Measurements from ENCODE around the gene WDR93. TPM values are rescaled to one million over a fixed set of nuclear protein-coding genes. Genes with fewer than 3 reads are reported as not detected.

WDR93 gene
- total RNA-seq, 1 experiment from 2014 or later: not detected

DNA sequence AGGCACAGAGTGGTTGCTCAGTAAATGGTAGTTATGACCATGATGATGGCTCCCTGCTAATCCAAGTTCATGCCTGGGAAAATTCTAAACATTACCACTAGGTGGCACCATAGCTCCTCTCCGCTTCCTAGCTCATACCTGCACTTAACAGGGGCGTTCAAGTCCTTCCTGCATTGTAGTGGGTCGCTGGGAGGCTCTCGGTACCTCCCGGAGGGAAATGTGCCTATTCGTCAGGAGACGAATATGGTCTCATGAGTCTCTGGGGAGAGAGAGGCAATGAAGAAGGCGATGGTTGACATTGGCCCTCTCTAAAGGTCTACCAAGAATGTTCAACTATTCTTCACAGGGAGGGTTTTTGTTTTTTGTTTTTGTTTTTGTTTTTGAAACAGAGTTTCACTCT is 49.5 kb downstream of the WDR93 start:
- Histone ChIP-seq H3K4me2 (ENCODE audit: insufficient read depth, insufficient read length, low read length) (no peak overlapping the region), H3K23me2 (ENCODE audit: insufficient read length, low read depth, low read length, poor library complexity, severe bottlenecking) (no peaks in the 10 kb centered on the region), H3K9me3 (ENCODE audit: control insufficient read depth, low read depth, low read length) (no peaks in the 10 kb centered on the region), H2BK5ac (ENCODE audit: insufficient read length, low read length) (no peak overlapping the region), H3K4ac (ENCODE audit: low read depth, low read length) (no peak overlapping the region), H2AFZ (ENCODE audit: low read length) (no peak overlapping the region), H4K20me1 (ENCODE audit: control insufficient read depth, insufficient read depth, insufficient read length) (no peaks in the 10 kb centered on the region), H4K8ac (replicated peaks; ENCODE audit: insufficient read length, low read depth, low read length) (no peak overlapping the region), H3K79me1 (ENCODE audit: insufficient read depth, low read depth, low read length, poor library complexity, severe bottlenecking) (no peaks in the 10 kb centered on the region), H4K91ac (ENCODE audit: insufficient read length, low read depth, low read length) (no peak overlapping the region), H3K27me3 (ENCODE audit: insufficient read depth, low read length) (no peaks in the 10 kb centered on the region), H3K14ac (ENCODE audit: insufficient read depth, low read length) (no peak overlapping the region), H2BK12ac (ENCODE audit: insufficient read length, low read depth, low read length) (no peak overlapping the region), H3T11ph (ENCODE audit: low read length) (no peak overlapping the region), H2BK120ac (ENCODE audit: low read depth, low read length, poor library complexity, severe bottlenecking) (no peak overlapping the region), H2AK5ac (ENCODE audit: insufficient read length, low read length) (no peak overlapping the region), H3K9ac (ENCODE audit: extremely low read depth, insufficient read length, low read length) (no peak overlapping the region), H2BK15ac (ENCODE audit: low read depth, low read length) (no peak overlapping the region), H3K79me2 (ENCODE audit: insufficient read depth, low read length) (no peaks in the 10 kb centered on the region), H3K27ac (ENCODE audit: insufficient read length, low read depth, low read length) (no peak overlapping the region), H3K56ac (ENCODE audit: insufficient read length, low read depth, low read length) (no peak overlapping the region), H3K18ac (ENCODE audit: insufficient read length, low read depth, low read length) (no peak overlapping the region), H3K4me1 (ENCODE audit: insufficient read depth, low read length) (no peaks in the 10 kb centered on the region), H2BK20ac (ENCODE audit: low read depth, low read length, poor library complexity, severe bottlenecking) (no peak overlapping the region), H3K23ac (ENCODE audit: insufficient read length, low read depth, low read length) (no peak overlapping the region), H4K5ac (ENCODE audit: insufficient read length, low read depth, low read length) (no peak overlapping the region)
- H3K4me1 Mint-ChIP-seq: 0 out of 4 replicates have a peak, but pooled peaks cover 0 to 2% of the 10 kb centered on the region in 2 experiments
- no peaks in the 10 kb centered on the region for H3K36me3 Mint-ChIP-seq (ENCODE audit: insufficient read depth in 1 of 3, low read depth in 3 of 3)
- TF ChIP-seq, protein P1, sequence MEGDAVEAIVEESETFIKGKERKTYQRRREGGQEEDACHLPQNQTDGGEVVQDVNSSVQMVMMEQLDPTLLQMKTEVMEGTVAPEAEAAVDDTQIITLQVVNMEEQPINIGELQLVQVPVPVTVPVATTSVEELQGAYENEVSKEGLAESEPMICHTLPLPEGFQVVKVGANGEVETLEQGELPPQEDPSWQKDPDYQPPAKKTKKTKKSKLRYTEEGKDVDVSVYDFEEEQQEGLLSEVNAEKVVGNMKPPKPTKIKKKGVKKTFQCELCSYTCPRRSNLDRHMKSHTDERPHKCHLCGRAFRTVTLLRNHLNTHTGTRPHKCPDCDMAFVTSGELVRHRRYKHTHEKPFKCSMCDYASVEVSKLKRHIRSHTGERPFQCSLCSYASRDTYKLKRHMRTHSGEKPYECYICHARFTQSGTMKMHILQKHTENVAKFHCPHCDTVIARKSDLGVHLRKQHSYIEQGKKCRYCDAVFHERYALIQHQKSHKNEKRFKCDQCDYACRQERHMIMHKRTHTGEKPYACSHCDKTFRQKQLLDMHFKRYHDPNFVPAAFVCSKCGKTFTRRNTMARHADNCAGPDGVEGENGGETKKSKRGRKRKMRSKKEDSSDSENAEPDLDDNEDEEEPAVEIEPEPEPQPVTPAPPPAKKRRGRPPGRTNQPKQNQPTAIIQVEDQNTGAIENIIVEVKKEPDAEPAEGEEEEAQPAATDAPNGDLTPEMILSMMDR (conservative IDR thresholded peaks at IDR 0.05): peak; percentile 95
- peak; percentile 85 for DNase-seq
- H3K9me3 Mint-ChIP-seq: no peaks in the 10 kb centered on the region
- WGBS (ENCODE audit: extremely low coverage, insufficient read length, low lambda C conversion rate): no CpG with 5 or more reads among the region's 8 CpGs
- H3K4me3 Mint-ChIP-seq: no peak overlapping the region
- peaks cover 43% of the 10 kb centered on the region for H3K27me3 Mint-ChIP-seq (ENCODE audit: low read depth)
- H3K27ac Mint-ChIP-seq: no peak overlapping the region
